ENCODE measurements around the gene TSPAN16. TPM values are rescaled to one million over a fixed set of nuclear protein-coding genes. Genes with fewer than 3 reads are reported as not detected.
A peak's percentile ranks its signal among the peaks of the same experiment; 100 is the strongest.

The TSPAN16 gene
- total RNA-seq, 1 experiment from 2014 or later, result not detected

GRCh38 chr19:11288349-11288748 is 7.6 kb upstream of the TSPAN16 start:
- H3K27ac Mint-ChIP-seq (ENCODE audit: unreplicated experiment), result no peak overlapping the region
- Histone ChIP-seq H3K9me3 (no peaks in the 10 kb centered on the region), H3K4me1 (no peaks in the 10 kb centered on the region), H3K36me3 (ENCODE audit: control insufficient read depth, insufficient read depth, low read length) (no peaks in the 10 kb centered on the region), H3K4me3 (ENCODE audit: low read depth, low read length) (no peak overlapping the region), H3K27me3 (replicated peaks; ENCODE audit: control insufficient read depth, insufficient read depth, low read length) (no peaks in the 10 kb centered on the region)
- no peak for DNase-seq
- H3K9me3 Mint-ChIP-seq (ENCODE audit: unreplicated experiment), result no peaks in the 10 kb centered on the region
- H3K36me3 Mint-ChIP-seq (ENCODE audit: insufficient read depth, unreplicated experiment), result no peaks in the 10 kb centered on the region
- no peak overlapping the region for H3K4me3 Mint-ChIP-seq (ENCODE audit: unreplicated experiment)
- TF ChIP-seq, protein P1, sequence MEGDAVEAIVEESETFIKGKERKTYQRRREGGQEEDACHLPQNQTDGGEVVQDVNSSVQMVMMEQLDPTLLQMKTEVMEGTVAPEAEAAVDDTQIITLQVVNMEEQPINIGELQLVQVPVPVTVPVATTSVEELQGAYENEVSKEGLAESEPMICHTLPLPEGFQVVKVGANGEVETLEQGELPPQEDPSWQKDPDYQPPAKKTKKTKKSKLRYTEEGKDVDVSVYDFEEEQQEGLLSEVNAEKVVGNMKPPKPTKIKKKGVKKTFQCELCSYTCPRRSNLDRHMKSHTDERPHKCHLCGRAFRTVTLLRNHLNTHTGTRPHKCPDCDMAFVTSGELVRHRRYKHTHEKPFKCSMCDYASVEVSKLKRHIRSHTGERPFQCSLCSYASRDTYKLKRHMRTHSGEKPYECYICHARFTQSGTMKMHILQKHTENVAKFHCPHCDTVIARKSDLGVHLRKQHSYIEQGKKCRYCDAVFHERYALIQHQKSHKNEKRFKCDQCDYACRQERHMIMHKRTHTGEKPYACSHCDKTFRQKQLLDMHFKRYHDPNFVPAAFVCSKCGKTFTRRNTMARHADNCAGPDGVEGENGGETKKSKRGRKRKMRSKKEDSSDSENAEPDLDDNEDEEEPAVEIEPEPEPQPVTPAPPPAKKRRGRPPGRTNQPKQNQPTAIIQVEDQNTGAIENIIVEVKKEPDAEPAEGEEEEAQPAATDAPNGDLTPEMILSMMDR (IDR thresholded peaks at IDR 0.05; ENCODE audit: insufficient read depth in 1 of 2, low read depth in 1 of 2, low read length in 1 of 2, severe bottlenecking in 1 of 2, unreplicated experiment in 1 of 2), result peak; percentile 23 to 29
- intact Hi-C loops (cut with micrococcal nuclease; ENCODE audit: unreplicated experiment), result no loop called here
- no TSS peak for BruUV-seq (replicated peaks)
- POLR2A ChIA-PET, result no interaction called here
- CTCF ChIA-PET, result no interaction called here
- H3K27me3 Mint-ChIP-seq (ENCODE audit: insufficient read depth, unreplicated experiment), result no peaks in the 10 kb centered on the region
- H3K4me1 Mint-ChIP-seq (ENCODE audit: low read depth, unreplicated experiment), result no peaks in the 10 kb centered on the region

DNA sequence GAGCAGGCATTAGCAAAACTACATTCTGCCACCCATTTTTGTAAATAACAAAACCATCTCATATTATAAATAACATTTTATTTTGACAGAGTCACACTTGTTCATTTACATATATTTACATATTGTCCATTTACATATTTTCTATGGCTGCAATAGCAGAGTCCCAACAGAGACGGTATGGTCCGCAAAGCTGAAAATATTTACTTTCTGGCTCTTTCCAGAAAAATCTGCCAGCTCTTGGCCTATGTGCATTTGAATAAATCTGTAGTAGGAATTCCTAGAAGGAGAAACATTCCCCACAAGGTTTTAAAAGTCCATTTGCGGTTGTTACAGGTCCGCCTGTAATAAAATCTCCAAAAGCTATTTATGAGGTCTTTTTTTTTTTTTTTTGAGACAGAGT is 5.7 kb upstream of the TSPAN16 start:
- no peaks in the 10 kb centered on the region for H3K27me3 ChIP-seq (replicated peaks; ENCODE audit: control insufficient read depth, insufficient read depth, low read length)
- H3K4me3 ChIP-seq (ENCODE audit: low read depth, low read length), result no peak overlapping the region
- no TSS peak for BruUV-seq (replicated peaks)
- Mint-ChIP-seq H3K27ac (ENCODE audit: unreplicated experiment) (no peak overlapping the region), H3K27me3 (ENCODE audit: insufficient read depth, unreplicated experiment) (no peaks in the 10 kb centered on the region), H3K9me3 (ENCODE audit: unreplicated experiment) (no peaks in the 10 kb centered on the region), H3K36me3 (ENCODE audit: insufficient read depth, unreplicated experiment) (no peaks in the 10 kb centered on the region), H3K4me1 (ENCODE audit: low read depth, unreplicated experiment) (peaks cover 8% of the 10 kb centered on the region), H3K4me3 (ENCODE audit: unreplicated experiment) (no peak overlapping the region)
- DNase-seq, result no peak
- H3K4me1 ChIP-seq, result no peaks in the 10 kb centered on the region
- no peaks in the 10 kb centered on the region for H3K36me3 ChIP-seq (ENCODE audit: control insufficient read depth, insufficient read depth, low read length)
- POLR2A ChIA-PET, result interaction anchor here (0.6 kb wide), 2 partner anchors 24 to 1391 kb away, joined by 3 to 4 read pairs; no protein-coding TSS in a partner anchor
- TF ChIP-seq, protein P1 (IDR thresholded peaks at IDR 0.05; ENCODE audit: insufficient read depth in 1 of 2, low read depth in 1 of 2, low read length in 1 of 2, severe bottlenecking in 1 of 2, unreplicated experiment in 1 of 2), result no peak
- intact Hi-C loops (cut with micrococcal nuclease; ENCODE audit: unreplicated experiment), result no loop called here
- CTCF ChIA-PET, result interaction anchor here (0.6 to 2.3 kb wide), 4 partner anchors 87 to 153 kb away, joined by 3 to 6 read pairs (median 4); no protein-coding TSS in a partner anchor
- H3K9me3 ChIP-seq, result no peaks in the 10 kb centered on the region

DNA sequence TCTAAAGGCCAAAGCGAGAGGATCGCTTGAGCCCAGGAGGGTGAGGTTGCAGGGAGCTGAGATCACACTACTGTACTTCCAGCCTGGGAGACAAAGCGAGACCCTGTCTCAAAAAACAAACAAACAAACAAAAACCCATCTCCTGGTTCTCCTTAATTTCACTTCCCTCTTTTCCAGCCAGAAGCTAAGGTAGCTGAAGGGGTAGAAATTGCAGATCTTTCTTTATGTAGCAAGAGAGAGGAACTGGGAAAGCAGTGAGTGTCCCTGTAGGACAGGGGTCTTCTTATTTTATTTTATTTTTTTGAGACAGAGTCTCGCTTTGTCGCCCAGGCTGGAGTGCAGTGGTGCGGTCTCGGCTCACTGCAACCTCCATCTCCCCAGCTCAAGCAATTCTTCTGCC is 4.5 kb upstream of the TSPAN16 start:
- BruUV-seq (replicated peaks), result no TSS peak
- no peaks in the 10 kb centered on the region for H3K36me3 Mint-ChIP-seq (ENCODE audit: insufficient read depth, unreplicated experiment)
- H3K4me3 ChIP-seq (ENCODE audit: low read depth, low read length), result no peak overlapping the region
- TF ChIP-seq, protein P1 (IDR thresholded peaks at IDR 0.05; ENCODE audit: insufficient read depth in 1 of 2, low read depth in 1 of 2, low read length in 1 of 2, severe bottlenecking in 1 of 2, unreplicated experiment in 1 of 2), result no peak
- no peaks in the 10 kb centered on the region for H3K27me3 ChIP-seq (replicated peaks; ENCODE audit: control insufficient read depth, insufficient read depth, low read length)
- POLR2A ChIA-PET, result no interaction called here
- peaks cover 12% of the 10 kb centered on the region for H3K4me1 Mint-ChIP-seq (ENCODE audit: low read depth, unreplicated experiment)
- no peak for DNase-seq
- no peaks in the 10 kb centered on the region for H3K27me3 Mint-ChIP-seq (ENCODE audit: insufficient read depth, unreplicated experiment)
- no peak overlapping the region for H3K27ac Mint-ChIP-seq (ENCODE audit: unreplicated experiment)
- no peaks in the 10 kb centered on the region for H3K9me3 Mint-ChIP-seq (ENCODE audit: unreplicated experiment)
- H3K36me3 ChIP-seq (ENCODE audit: control insufficient read depth, insufficient read depth, low read length), result no peaks in the 10 kb centered on the region
- intact Hi-C loops (cut with micrococcal nuclease; ENCODE audit: unreplicated experiment), result no loop called here
- H3K4me1 ChIP-seq, result no peaks in the 10 kb centered on the region
- CTCF ChIA-PET, result interaction anchor here (0.5 to 2.3 kb wide), 3 partner anchors 68 to 120 kb away, joined by 3 to 6 read pairs (median 5); no protein-coding TSS in a partner anchor
- no peaks in the 10 kb centered on the region for H3K9me3 ChIP-seq
- H3K4me3 Mint-ChIP-seq (ENCODE audit: unreplicated experiment), result no peak overlapping the region

All from Caco-2 (cell line).